GM12873 (cell line): ENCODE measurements around the gene TARS1.

Experiments
- TF ChIP-seq, protein P1 (sequence below): IDR thresholded peaks from 2 replicates; pipeline ENCODE4 v1.5.1; 2012; ENCODE audit warnings: low read depth, mild to moderate bottlenecking, moderate library complexity, low read length, control low read depth; ENCODE audit not compliant: insufficient read depth; ENCODE audit errors: missing control alignments

Gene TARS1

GRCh38 chr5:33487236-33487635 is 46.5 kb downstream of the TARS1 start:
- TF ChIP-seq, protein P1, sequence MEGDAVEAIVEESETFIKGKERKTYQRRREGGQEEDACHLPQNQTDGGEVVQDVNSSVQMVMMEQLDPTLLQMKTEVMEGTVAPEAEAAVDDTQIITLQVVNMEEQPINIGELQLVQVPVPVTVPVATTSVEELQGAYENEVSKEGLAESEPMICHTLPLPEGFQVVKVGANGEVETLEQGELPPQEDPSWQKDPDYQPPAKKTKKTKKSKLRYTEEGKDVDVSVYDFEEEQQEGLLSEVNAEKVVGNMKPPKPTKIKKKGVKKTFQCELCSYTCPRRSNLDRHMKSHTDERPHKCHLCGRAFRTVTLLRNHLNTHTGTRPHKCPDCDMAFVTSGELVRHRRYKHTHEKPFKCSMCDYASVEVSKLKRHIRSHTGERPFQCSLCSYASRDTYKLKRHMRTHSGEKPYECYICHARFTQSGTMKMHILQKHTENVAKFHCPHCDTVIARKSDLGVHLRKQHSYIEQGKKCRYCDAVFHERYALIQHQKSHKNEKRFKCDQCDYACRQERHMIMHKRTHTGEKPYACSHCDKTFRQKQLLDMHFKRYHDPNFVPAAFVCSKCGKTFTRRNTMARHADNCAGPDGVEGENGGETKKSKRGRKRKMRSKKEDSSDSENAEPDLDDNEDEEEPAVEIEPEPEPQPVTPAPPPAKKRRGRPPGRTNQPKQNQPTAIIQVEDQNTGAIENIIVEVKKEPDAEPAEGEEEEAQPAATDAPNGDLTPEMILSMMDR: no peak

- TF ChIP-seq, protein P1: no peak
Observed at GRCh38 chr5:33488558-33489355, 48.0 kb downstream of the TARS1 start.

GRCh38 chr5:33489481-33490067 is 48.8 kb downstream of the TARS1 start:
- TF ChIP-seq, protein P1: no peak

- TF ChIP-seq, protein P1: no peak
Observed at GRCh38 chr5:33490071-33490665, 49.4 kb downstream of the TARS1 start.

- TF ChIP-seq, protein P1: no peak
Observed at GRCh38 chr5:33491941-33492340, 51.2 kb downstream of the TARS1 start.

- TF ChIP-seq, protein P1: no peak
Observed at GRCh38 chr5:33494466-33494865, 53.7 kb downstream of the TARS1 start.

GRCh38 chr5:33501260-33501659 is 60.5 kb downstream of the TARS1 start:
- TF ChIP-seq, protein P1: no peak
